Neural progenitor cell (in vitro differentiated cells): ENCODE results near the gene SPATA17.

Experiments
- EZH2 ChIP-seq: fragments of 200-600 bp; sonication (generic); IDR thresholded peaks from 2 replicates; pipeline ENCODE4 v1.6.1; 2017; ENCODE audit warnings: antibody characterized with exemption, mild to moderate bottlenecking, moderate library complexity
- EZH2phosphoT487 ChIP-seq: fragments of 200-600 bp; sonication (generic); IDR thresholded peaks from 2 replicates; pipeline ENCODE4 v1.6.1; 2017; ENCODE audit warnings: antibody characterized with exemption
- TF ChIP-seq, protein P1 (sequence below): fragments of 200-600 bp; sonication (generic); IDR thresholded peaks from 2 replicates; pipeline ENCODE4 v1.5.1; 2017; ENCODE audit warnings: antibody characterized with exemption, mild to moderate bottlenecking

DNA sequence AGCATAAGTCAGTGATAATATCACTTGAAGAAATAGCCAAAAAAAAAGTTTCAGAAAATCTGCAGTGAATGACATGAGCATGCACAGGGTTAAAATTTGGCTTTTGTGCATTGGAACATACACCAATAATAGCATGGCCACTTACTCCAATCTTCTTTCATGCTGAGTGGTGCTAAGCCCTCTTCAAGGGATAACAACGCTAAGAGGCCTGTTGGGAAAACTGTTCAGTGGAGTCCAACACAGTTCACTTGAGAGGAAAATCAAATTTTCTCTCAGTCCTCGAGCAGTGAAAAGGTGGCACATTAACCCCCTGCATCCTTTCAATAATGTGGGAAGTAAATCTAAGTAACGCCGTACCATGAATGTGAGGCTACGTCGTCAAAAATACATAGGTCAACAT is 264.7 kb downstream of the SPATA17 start:
- TF ChIP-seq, protein P1, sequence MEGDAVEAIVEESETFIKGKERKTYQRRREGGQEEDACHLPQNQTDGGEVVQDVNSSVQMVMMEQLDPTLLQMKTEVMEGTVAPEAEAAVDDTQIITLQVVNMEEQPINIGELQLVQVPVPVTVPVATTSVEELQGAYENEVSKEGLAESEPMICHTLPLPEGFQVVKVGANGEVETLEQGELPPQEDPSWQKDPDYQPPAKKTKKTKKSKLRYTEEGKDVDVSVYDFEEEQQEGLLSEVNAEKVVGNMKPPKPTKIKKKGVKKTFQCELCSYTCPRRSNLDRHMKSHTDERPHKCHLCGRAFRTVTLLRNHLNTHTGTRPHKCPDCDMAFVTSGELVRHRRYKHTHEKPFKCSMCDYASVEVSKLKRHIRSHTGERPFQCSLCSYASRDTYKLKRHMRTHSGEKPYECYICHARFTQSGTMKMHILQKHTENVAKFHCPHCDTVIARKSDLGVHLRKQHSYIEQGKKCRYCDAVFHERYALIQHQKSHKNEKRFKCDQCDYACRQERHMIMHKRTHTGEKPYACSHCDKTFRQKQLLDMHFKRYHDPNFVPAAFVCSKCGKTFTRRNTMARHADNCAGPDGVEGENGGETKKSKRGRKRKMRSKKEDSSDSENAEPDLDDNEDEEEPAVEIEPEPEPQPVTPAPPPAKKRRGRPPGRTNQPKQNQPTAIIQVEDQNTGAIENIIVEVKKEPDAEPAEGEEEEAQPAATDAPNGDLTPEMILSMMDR = no peak
- no peak for TF ChIP-seq EZH2
- TF ChIP-seq EZH2phosphoT487 = no peak
